Lung (tissue), 12 donors: ENCODE data around the gene VGF. TPM values are rescaled to one million over a fixed set of nuclear protein-coding genes. Genes with fewer than 3 reads are reported as not detected.

Source experiments
- ATAC-seq: fragments of 200-7000 bp; cut with Tn5 transposase; one replicate; pipeline ENCODE4 v1.9.1; 2020; ENCODE audit warnings: moderate number of reproducible peaks; ENCODE audit not compliant: insufficient read depth, low FRiP score
- DNase-seq, 3 donors: peaks; one replicate each; pipeline ENCODE4 v3.0.0-alpha.2; 2013 to 2017
- H3K27ac ChIP-seq, 2 donors: one replicate each; pipeline ENCODE4 v1.5.1; 2013; ENCODE audit warnings: mild to moderate bottlenecking in 2 of 2, moderate library complexity in 2 of 2, control low read depth in 1 of 2, inconsistent platforms in 1 of 2, low read depth in 1 of 2, low read length in 1 of 2
- H3K27me3 ChIP-seq, 3 donors: one replicate each; pipeline ENCODE4 v1.5.1; 2013; ENCODE audit warnings: low read length in 2 of 3; ENCODE audit not compliant: control insufficient read depth in 3 of 3, insufficient read depth in 3 of 3
- H3K36me3 ChIP-seq, 4 donors: one replicate each; pipeline ENCODE4 v1.5.1; 2013; ENCODE audit warnings: low read length in 4 of 4, mild to moderate bottlenecking in 1 of 4, moderate library complexity in 1 of 4; ENCODE audit not compliant: control insufficient read depth in 4 of 4, insufficient read depth in 4 of 4
- H3K4me1 ChIP-seq, 5 donors: one replicate each; pipeline ENCODE4 v1.5.1; 2013; ENCODE audit warnings: low read length in 5 of 5, mild to moderate bottlenecking in 2 of 5, moderate library complexity in 1 of 5; ENCODE audit not compliant: control insufficient read depth in 5 of 5, insufficient read depth in 5 of 5
- H3K4me3 ChIP-seq: one replicate; pipeline ENCODE4 v1.5.1; 2013; ENCODE audit warnings: mild to moderate bottlenecking, control low read depth, moderate library complexity
- H3K9ac ChIP-seq, 2 donors: one replicate each; pipeline ENCODE4 v1.5.1; 2013; ENCODE audit warnings: low read length in 2 of 2, control low read depth in 1 of 2; ENCODE audit not compliant: insufficient read depth in 1 of 2
- H3K9me3 ChIP-seq, 4 donors: one replicate each; pipeline ENCODE4 v1.5.1; 2013; ENCODE audit warnings: low read length in 3 of 4, mild to moderate bottlenecking in 1 of 4, moderate library complexity in 1 of 4; ENCODE audit not compliant: control insufficient read depth in 4 of 4, insufficient read depth in 3 of 4
- CTCF ChIP-seq: IDR thresholded peaks from 2 replicates; pipeline ENCODE4 v1.5.1; 2012; ENCODE audit warnings: mild to moderate bottlenecking; ENCODE audit errors: control extremely low read depth, extremely low read depth
- WGBS, 2 donors: extraction: QIAGEN DNeasy Blood & Tissue Kit; methylation state at CpG; one replicate each; pipeline ENCODE4 v1.1.7; 2013; 5-methylcytosine and 5-hydroxymethylcytosine counted together
- polyA plus RNA-seq, 2 donors: library from polyadenylated mRNA; stranded (reverse); fragments of 200-250 nt; gene quantifications; one replicate each; pipeline ENCODE4 v1.2.1, GENCODE V29; 2013
- total RNA-seq, 2 donors: library from RNA; depleted of rRNA in 1 of 2; stranded (reverse); fragments of >200 nt in 1 of 2; gene quantifications; one replicate each; pipeline ENCODE4 v1.2.1, GENCODE V29; 2014 to 2021
- donor health status: control.
- donor health status: control.
- donor health status: Bipolar disorder and iron deficiency.
- donor health status: healthy.
- donor health status: DM: yes; HTN: yes; CAD: no.

VGF gene
- total and polyA plus RNA-seq, 4 donors, result 0.08 to 1.4 (median 0.42) TPM

DNA sequence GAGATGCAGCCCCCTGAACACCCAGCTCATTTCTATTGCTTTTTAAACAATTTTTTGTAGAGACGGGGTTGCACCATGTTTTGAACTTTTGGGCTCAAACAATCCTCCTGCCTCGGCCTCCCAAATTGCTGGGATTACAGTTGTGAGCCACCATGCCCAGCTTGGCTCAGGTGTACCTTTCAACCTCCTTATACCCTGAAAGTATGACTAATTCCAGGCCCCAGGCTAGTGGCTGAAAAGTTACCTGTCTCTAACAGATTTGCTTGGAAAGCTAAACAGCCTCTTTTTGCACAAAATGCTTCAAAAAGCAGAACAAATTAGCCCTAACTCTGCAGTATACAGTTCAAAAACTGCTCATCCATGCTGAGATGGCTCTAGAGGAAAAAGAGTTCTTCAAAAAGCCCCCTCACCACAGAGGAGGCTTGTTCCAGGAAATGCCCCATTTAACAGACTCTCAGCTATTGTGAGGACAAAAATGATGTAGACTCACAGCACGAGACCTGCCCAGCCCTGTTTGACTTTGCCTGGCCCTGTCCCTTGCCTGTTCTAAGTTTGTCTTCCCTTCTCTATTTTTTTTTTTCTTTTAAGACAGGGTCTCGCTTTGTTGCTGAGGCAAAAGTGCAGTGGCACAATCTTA lies 24.5 kb downstream of the VGF start:
- no peak for ATAC-seq
- TF ChIP-seq CTCF, result no peak
- Histone ChIP-seq H3K4me1 (peaks cover 0 to 13% (median 0%) of the 10 kb centered on the region in 5 donors), H3K4me3 (no peak overlapping the region), H3K36me3 (peaks cover 0 to 3% (median under 1%) of the 10 kb centered on the region in 4 donors), H3K27me3 (peaks cover 0 to 3% (median 0%) of the 10 kb centered on the region in 3 donors), H3K27ac (no peak overlapping the region), H3K9ac (no peak overlapping the region), H3K9me3 (no peaks in the 10 kb centered on the region)
- no peak for DNase-seq
- 88 to 91% methylated on average over 4 of the region's 4 CpGs for WGBS, 2 donors

- Histone ChIP-seq H3K4me1 (peaks cover 0 to 13% (median 0%) of the 10 kb centered on the region in 5 donors), H3K4me3 (no peak overlapping the region), H3K9me3 (no peaks in the 10 kb centered on the region), H3K27me3 (peaks cover 0 to 3% (median 0%) of the 10 kb centered on the region in 3 donors), H3K9ac (no peak overlapping the region), H3K36me3 (peaks cover 0 to 9% (median 3%) of the 10 kb centered on the region in 4 donors), H3K27ac (no peak overlapping the region)
- 35 to 37% methylated on average over 3 of the region's 3 CpGs for WGBS, 2 donors
- no peak for ATAC-seq
- DNase-seq, result no peak
- no peak for TF ChIP-seq CTCF
Observed at GRCh38 chr7:101140339-101140699, 25.1 kb downstream of the VGF start.

DNA sequence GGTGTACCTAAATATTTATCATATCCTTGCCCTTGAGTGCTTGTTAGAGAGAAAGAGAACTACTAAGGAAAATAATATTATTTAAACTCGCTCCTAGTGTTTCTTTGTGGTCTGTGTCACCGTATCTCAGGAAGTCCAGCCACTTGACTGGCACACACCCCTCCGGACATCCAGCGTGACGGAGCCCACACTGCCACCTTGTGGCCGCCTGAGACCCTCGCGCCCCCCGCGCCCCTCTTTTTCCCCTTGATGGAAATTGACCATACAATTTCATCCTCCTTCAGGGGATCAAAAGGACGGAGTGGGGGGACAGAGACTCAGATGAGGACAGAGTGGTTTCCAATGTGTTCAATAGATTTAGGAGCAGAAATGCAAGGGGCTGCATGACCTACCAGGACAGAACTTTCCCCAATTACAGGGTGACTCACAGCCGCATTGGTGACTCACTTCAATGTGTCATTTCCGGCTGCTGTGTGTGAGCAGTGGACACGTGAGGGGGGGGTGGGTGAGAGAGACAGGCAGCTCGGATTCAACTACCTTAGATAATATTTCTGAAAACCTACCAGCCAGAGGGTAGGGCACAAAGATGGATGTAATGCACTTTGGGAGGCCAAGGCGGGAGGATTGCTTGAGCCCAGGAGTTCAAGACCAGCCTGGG lies 27.0 kb downstream of the VGF start:
- Histone ChIP-seq H3K9me3 (no peaks in the 10 kb centered on the region), H3K4me1 (peaks cover 0 to 13% (median 0%) of the 10 kb centered on the region in 5 donors), H3K27me3 (no peaks in the 10 kb centered on the region), H3K9ac (no peak overlapping the region), H3K27ac (peak overlapping the region; percentile 54 to 81), H3K4me3 (no peak overlapping the region), H3K36me3 (peaks cover 0 to 15% (median 5%) of the 10 kb centered on the region in 4 donors)
- peak; percentile 42 to 61 (median 54) for DNase-seq
- peak; percentile 86 for ATAC-seq
- peak; percentile 20 for TF ChIP-seq CTCF
- WGBS, 2 donors, result 6% methylated on average over 16 of the region's 16 CpGs
